ENCODE results near the gene ALG5.

The ALG5 gene

GRCh38 chr13:36979361-36980050 lies 19.6 kb downstream of the ALG5 start:
- DNase-seq = no peak

GRCh38 chr13:36975172-36975571 lies 24.0 kb downstream of the ALG5 start:
- no peak for DNase-seq

GRCh38 chr13:36973621-36974295 lies 25.4 kb downstream of the ALG5 start:
- no peak for DNase-seq

GRCh38 chr13:36973009-36973408 lies 26.1 kb downstream of the ALG5 start:
- no peak for DNase-seq

GRCh38 chr13:36966404-36966803 lies 32.7 kb downstream of the ALG5 start:
- DNase-seq = no peak

GRCh38 chr13:36965767-36966166 lies 33.4 kb downstream of the ALG5 start:
- no peak for DNase-seq

GRCh38 chr13:36959456-36960116 lies 39.6 kb downstream of the ALG5 start:
- DNase-seq = no peak

GRCh38 chr13:36954542-36954941 lies 44.6 kb downstream of the ALG5 start:
- no peak for DNase-seq

GRCh38 chr13:36950920-36951319 lies 48.2 kb downstream of the ALG5 start:
- DNase-seq = no peak

GRCh38 chr13:36950330-36950729 lies 48.8 kb downstream of the ALG5 start:
- DNase-seq = no peak

- DNase-seq = no peak
These were observed 54.1 kb downstream of the ALG5 start for GRCh38 chr13:36945078-36945477.

GRCh38 chr13:36925603-36926002 lies 73.5 kb downstream of the ALG5 start:
- no peak for DNase-seq

- DNase-seq = no peak
These were observed 75.1 kb downstream of the ALG5 start for GRCh38 chr13:36924001-36924400.

GRCh38 chr13:36921631-36922301 lies 77.4 kb downstream of the ALG5 start:
- no peak for DNase-seq

GRCh38 chr13:36920616-36921185 lies 78.4 kb downstream of the ALG5 start:
- no peak for DNase-seq

GRCh38 chr13:36919833-36920615 lies 79.1 kb downstream of the ALG5 start, which contains the start of gene SMAD9:
Gene SMAD9 (minus strand): TSS chr13:36920238. CDS start chr13:36879689, 40,549 bp downstream.
- no peak for DNase-seq

- no peak for DNase-seq
These were observed 79.8 kb downstream of the ALG5 start for GRCh38 chr13:36919171-36919832.

GRCh38 chr13:36918246-36919131 lies 80.7 kb downstream of the ALG5 start:
- DNase-seq = no peak

GRCh38 chr13:36917311-36917710 lies 81.8 kb downstream of the ALG5 start:
- no peak for DNase-seq

GRCh38 chr13:36915896-36916640 lies 83.1 kb downstream of the ALG5 start:
- no peak for DNase-seq

Data from GF-D8 (cell line).